Measurements from ENCODE around the gene SLIT1.

Gene SLIT1

DNA sequence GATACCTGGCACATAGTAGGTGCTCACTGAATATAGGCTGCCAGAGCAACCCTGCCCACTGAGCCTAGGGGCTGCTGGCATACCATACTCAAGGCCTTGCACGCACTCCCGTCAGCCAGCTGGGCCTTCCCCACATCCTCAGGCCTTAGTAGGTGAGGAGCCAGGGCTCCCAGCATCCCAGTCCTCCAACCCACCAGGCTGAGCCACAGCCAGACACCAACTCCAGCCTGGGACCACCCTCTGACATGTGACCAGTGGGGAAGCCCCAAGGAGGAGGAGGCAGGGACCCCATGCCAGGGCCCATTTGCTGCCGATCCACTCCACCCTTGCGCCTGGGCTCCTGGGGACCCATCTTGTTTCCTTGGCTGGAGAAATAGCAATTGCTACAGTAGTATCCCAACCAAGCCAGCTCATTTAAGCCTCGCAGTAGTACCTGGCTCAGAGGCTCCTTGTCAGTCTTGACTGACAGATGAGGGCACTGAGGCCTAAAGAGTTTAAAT lies 11.4 kb downstream of the SLIT1 start:
- Histone ChIP-seq H3K79me1 (replicated peaks; ENCODE audit: low read length, poor library complexity, severe bottlenecking) (no peaks in the 10 kb centered on the region), H3K4me2 (ENCODE audit: low read length, poor library complexity, severe bottlenecking) (no peak overlapping the region), H2AK5ac (ENCODE audit: low read length, severe bottlenecking) (no peak overlapping the region), H3K27me3 (ENCODE audit: control insufficient read depth in 1 of 2, insufficient read depth in 1 of 2, low read length in 2 of 2) (peaks cover 67 to 70% of the 10 kb centered on the region in 2 experiments), H4K8ac (ENCODE audit: low read length) (no peak overlapping the region), H2BK12ac (ENCODE audit: low read length in 2 of 2) (no peak overlapping the region), H3K14ac (ENCODE audit: low read length in 2 of 2) (peak overlapping the region in 1 of 2 experiments; percentile 58), H3K9me3 (ENCODE audit: control insufficient read depth, low read length) (no peaks in the 10 kb centered on the region), H3K18ac (ENCODE audit: low read depth in 1 of 2, low read length in 2 of 2) (no peak overlapping the region), H3K27ac (ENCODE audit: low read length, poor library complexity, severe bottlenecking) (no peak overlapping the region), H3K4ac (ENCODE audit: low read depth in 1 of 2, low read length in 2 of 2) (no peak overlapping the region), H2BK5ac (ENCODE audit: low read depth, low read length, poor library complexity, severe bottlenecking) (no peak overlapping the region), H3K4me1 (ENCODE audit: control insufficient read depth, insufficient read depth, low read depth, low read length) (no peaks in the 10 kb centered on the region), H3K36me3 (ENCODE audit: control insufficient read depth in 1 of 2, insufficient read depth in 2 of 2, low read depth in 1 of 2, low read length in 2 of 2) (no peaks in the 10 kb centered on the region), H2AFZ (ENCODE audit: low read depth, low read length) (no peak overlapping the region), H2BK120ac (ENCODE audit: low read depth, low read length) (no peak overlapping the region), H2BK15ac (ENCODE audit: low read depth, poor library complexity, severe bottlenecking) (no peak overlapping the region), H3K9ac (ENCODE audit: low read length) (no peak overlapping the region), H4K91ac (ENCODE audit: low read length) (no peak overlapping the region), H3K4me3 (ENCODE audit: insufficient read depth in 1 of 2, low read depth in 1 of 2, low read length in 2 of 2) (no peak overlapping the region), H3K23ac (ENCODE audit: low read length in 2 of 2) (no peak overlapping the region)
- WGBS, result 93% methylated on average over 5 of the region's 5 CpGs
- DNase-seq, result no peak

DNA sequence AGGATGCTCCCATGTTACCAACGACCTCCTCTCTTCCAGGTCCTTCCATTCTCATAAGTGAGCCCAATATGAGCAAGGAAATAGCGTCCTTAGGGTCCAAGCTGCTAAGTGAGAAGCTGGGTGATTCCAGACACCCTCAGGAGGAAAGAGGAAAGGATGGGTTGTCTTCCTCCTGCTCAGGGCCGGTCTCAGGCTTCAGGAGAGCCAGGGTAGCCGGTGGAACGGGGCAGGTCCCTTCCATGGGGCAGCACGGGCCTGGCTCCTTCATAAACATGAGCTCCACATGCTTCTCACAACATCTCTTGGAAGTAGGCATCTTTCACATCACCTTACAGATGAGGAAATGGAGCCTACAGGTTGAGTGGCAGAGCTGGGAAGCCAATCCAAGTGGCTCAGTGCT lies 12.7 kb downstream of the SLIT1 start:
- Histone ChIP-seq H2AK5ac (ENCODE audit: low read length, severe bottlenecking) (no peak overlapping the region), H3K4me3 (ENCODE audit: insufficient read depth in 1 of 2, low read depth in 1 of 2, low read length in 2 of 2) (no peak overlapping the region)
- WGBS, result 65% methylated on average over 1 of the region's 6 CpGs

DNA sequence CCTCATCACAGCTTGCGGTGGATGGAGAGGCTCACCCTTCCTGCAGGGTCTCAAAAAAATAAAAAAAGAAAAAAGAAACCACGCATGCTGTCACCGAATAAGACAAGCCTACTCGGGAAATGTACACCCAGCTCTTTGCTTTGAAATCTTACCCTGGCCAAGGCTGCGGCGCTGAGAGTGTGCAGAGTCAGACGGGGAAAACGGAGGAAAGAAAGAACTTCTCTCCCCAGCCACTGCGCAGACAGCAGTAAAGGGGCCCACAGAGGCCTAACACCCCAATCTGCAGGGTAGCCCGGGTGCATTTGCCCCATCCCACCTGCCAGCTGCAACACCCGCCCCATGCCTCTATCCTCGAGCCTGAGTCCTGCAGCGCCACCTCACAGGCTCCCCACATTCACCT lies 14.8 kb downstream of the SLIT1 start:
- Histone ChIP-seq H2BK12ac (ENCODE audit: low read length in 2 of 2) (no peak overlapping the region), H3K18ac (ENCODE audit: low read depth in 1 of 2, low read length in 2 of 2) (no peak overlapping the region), H3K79me1 (replicated peaks; ENCODE audit: low read length, poor library complexity, severe bottlenecking) (no peaks in the 10 kb centered on the region), H3K4me1 (ENCODE audit: control insufficient read depth, insufficient read depth, low read depth, low read length) (no peaks in the 10 kb centered on the region), H3K4me3 (ENCODE audit: insufficient read depth in 1 of 2, low read depth in 1 of 2, low read length in 2 of 2) (no peak overlapping the region), H3K9me3 (ENCODE audit: control insufficient read depth, low read length) (no peaks in the 10 kb centered on the region), H2BK15ac (ENCODE audit: low read depth, poor library complexity, severe bottlenecking) (no peak overlapping the region), H2BK5ac (ENCODE audit: low read depth, low read length, poor library complexity, severe bottlenecking) (no peak overlapping the region), H3K27ac (ENCODE audit: low read length, poor library complexity, severe bottlenecking) (no peak overlapping the region), H2AK5ac (ENCODE audit: low read length, severe bottlenecking) (no peak overlapping the region), H3K23ac (ENCODE audit: low read length in 2 of 2) (no peak overlapping the region), H2BK120ac (ENCODE audit: low read depth, low read length) (no peak overlapping the region), H3K4me2 (ENCODE audit: low read length, poor library complexity, severe bottlenecking) (no peak overlapping the region), H3K4ac (ENCODE audit: low read depth in 1 of 2, low read length in 2 of 2) (no peak overlapping the region), H3K27me3 (ENCODE audit: control insufficient read depth in 1 of 2, insufficient read depth in 1 of 2, low read length in 2 of 2) (peaks cover 51 to 52% of the 10 kb centered on the region in 2 experiments), H3K14ac (ENCODE audit: low read length in 2 of 2) (no peak overlapping the region), H3K9ac (ENCODE audit: low read length) (no peak overlapping the region), H3K36me3 (ENCODE audit: control insufficient read depth in 1 of 2, insufficient read depth in 2 of 2, low read depth in 1 of 2, low read length in 2 of 2) (no peaks in the 10 kb centered on the region), H4K8ac (ENCODE audit: low read length) (no peak overlapping the region), H2AFZ (ENCODE audit: low read depth, low read length) (no peak overlapping the region), H4K91ac (ENCODE audit: low read length) (no peak overlapping the region)
- no peak for DNase-seq
- 80% methylated on average over 13 of the region's 13 CpGs for WGBS

More for the DNA sequence above, 12.7 kb downstream of the SLIT1 start:
- H3K18ac ChIP-seq (ENCODE audit: low read depth in 1 of 2, low read length in 2 of 2), result no peak overlapping the region
- no peaks in the 10 kb centered on the region for H3K9me3 ChIP-seq (ENCODE audit: control insufficient read depth, low read length)
- H4K91ac ChIP-seq (ENCODE audit: low read length), result no peak overlapping the region
- no peak overlapping the region for H3K4ac ChIP-seq (ENCODE audit: low read depth in 1 of 2, low read length in 2 of 2)
- no peak overlapping the region for H2BK12ac ChIP-seq (ENCODE audit: low read length in 2 of 2)
- H3K27ac ChIP-seq (ENCODE audit: low read length, poor library complexity, severe bottlenecking), result no peak overlapping the region
- no peak overlapping the region for H2AFZ ChIP-seq (ENCODE audit: low read depth, low read length)
- H3K79me1 ChIP-seq (replicated peaks; ENCODE audit: low read length, poor library complexity, severe bottlenecking), result no peaks in the 10 kb centered on the region
- no peak overlapping the region for H3K4me2 ChIP-seq (ENCODE audit: low read length, poor library complexity, severe bottlenecking)
- no peak overlapping the region for H2BK120ac ChIP-seq (ENCODE audit: low read depth, low read length)
- H3K9ac ChIP-seq (ENCODE audit: low read length), result no peak overlapping the region
- H3K36me3 ChIP-seq (ENCODE audit: control insufficient read depth in 1 of 2, insufficient read depth in 2 of 2, low read depth in 1 of 2, low read length in 2 of 2), result no peaks in the 10 kb centered on the region
- no peak for DNase-seq
- no peak overlapping the region for H4K8ac ChIP-seq (ENCODE audit: low read length)
- no peak overlapping the region for H2BK15ac ChIP-seq (ENCODE audit: low read depth, poor library complexity, severe bottlenecking)
- peaks cover 64 to 67% of the 10 kb centered on the region in 2 experiments for H3K27me3 ChIP-seq (ENCODE audit: control insufficient read depth in 1 of 2, insufficient read depth in 1 of 2, low read length in 2 of 2)
- H3K4me1 ChIP-seq (ENCODE audit: control insufficient read depth, insufficient read depth, low read depth, low read length), result no peaks in the 10 kb centered on the region
- H3K23ac ChIP-seq (ENCODE audit: low read length in 2 of 2), result no peak overlapping the region
- no peak overlapping the region for H2BK5ac ChIP-seq (ENCODE audit: low read depth, low read length, poor library complexity, severe bottlenecking)
- H3K14ac ChIP-seq (ENCODE audit: low read length in 2 of 2), result no peak overlapping the region

DNA sequence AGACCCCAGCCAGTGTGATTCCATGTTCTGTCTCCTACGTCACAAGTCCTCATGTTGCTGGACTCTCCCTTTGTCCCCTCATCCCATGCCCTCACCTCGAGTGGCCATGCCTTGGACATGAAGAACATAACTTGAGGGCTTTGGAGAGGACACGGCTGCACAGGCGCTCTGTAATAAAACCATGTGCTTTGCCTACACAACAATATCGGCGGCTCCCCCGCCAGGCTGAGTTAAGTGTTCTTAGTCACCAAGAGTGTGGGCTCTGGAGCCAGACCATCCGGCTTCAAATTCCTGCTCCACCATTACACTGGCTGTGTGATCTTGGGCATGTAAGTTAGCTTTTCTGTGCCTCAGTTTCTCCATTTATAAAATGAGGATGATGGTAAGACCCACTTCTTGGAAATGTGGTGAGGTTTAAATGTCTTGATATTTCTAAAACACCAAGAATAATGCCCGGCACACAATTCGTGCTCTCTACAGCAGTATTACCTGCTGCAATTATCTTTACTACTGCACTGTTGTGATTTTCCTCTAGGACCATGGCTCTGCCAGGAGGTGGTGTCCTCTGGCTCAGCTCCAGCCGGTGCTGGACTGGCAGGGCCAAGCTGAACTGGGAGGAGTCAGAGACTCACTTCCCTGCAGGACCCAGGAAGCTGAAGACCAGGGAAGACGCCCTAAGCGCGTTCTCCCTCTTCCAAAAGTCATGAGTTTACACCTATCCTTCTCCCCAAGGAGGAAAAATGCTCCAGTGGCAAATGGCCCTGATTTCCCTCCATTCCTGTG lies 15.7 kb downstream of the SLIT1 start:
- no peak overlapping the region for H3K23ac ChIP-seq (ENCODE audit: low read length in 2 of 2)
- H3K79me1 ChIP-seq (replicated peaks; ENCODE audit: low read length, poor library complexity, severe bottlenecking), result no peaks in the 10 kb centered on the region
- no peak overlapping the region for H2BK15ac ChIP-seq (ENCODE audit: low read depth, poor library complexity, severe bottlenecking)
- DNase-seq, result no peak
- no peak overlapping the region for H3K18ac ChIP-seq (ENCODE audit: low read depth in 1 of 2, low read length in 2 of 2)
- no peak overlapping the region for H4K8ac ChIP-seq (ENCODE audit: low read length)
- H3K4me1 ChIP-seq (ENCODE audit: control insufficient read depth, insufficient read depth, low read depth, low read length), result no peaks in the 10 kb centered on the region
- H3K14ac ChIP-seq (ENCODE audit: low read length in 2 of 2), result no peak overlapping the region
- H3K4me3 ChIP-seq (ENCODE audit: insufficient read depth in 1 of 2, low read depth in 1 of 2, low read length in 2 of 2), result no peak overlapping the region
- no peak overlapping the region for H2AFZ ChIP-seq (ENCODE audit: low read depth, low read length)
- H3K4me2 ChIP-seq (ENCODE audit: low read length, poor library complexity, severe bottlenecking), result no peak overlapping the region
- no peak overlapping the region for H2AK5ac ChIP-seq (ENCODE audit: low read length, severe bottlenecking)
- H4K91ac ChIP-seq (ENCODE audit: low read length), result no peak overlapping the region
- H2BK12ac ChIP-seq (ENCODE audit: low read length in 2 of 2), result no peak overlapping the region
- no peak overlapping the region for H3K9ac ChIP-seq (ENCODE audit: low read length)
- H3K4ac ChIP-seq (ENCODE audit: low read depth in 1 of 2, low read length in 2 of 2), result no peak overlapping the region
- no peak overlapping the region for H3K27ac ChIP-seq (ENCODE audit: low read length, poor library complexity, severe bottlenecking)
- no peaks in the 10 kb centered on the region for H3K9me3 ChIP-seq (ENCODE audit: control insufficient read depth, low read length)
- H3K36me3 ChIP-seq (ENCODE audit: control insufficient read depth in 1 of 2, insufficient read depth in 2 of 2, low read depth in 1 of 2, low read length in 2 of 2), result no peaks in the 10 kb centered on the region
- H3K27me3 ChIP-seq (ENCODE audit: control insufficient read depth in 1 of 2, insufficient read depth in 1 of 2, low read length in 2 of 2), result peaks cover 53 to 55% of the 10 kb centered on the region in 2 experiments
- H2BK5ac ChIP-seq (ENCODE audit: low read depth, low read length, poor library complexity, severe bottlenecking), result no peak overlapping the region
- WGBS, result 79% methylated on average over 14 of the region's 14 CpGs
- no peak overlapping the region for H2BK120ac ChIP-seq (ENCODE audit: low read depth, low read length)

Data from mesenchymal stem cell (in vitro differentiated cells and primary cell).